GM12874 (cell line): Measurements from ENCODE around the gene SQSTM1.

ENCODE experiments used
- TF ChIP-seq, protein P1 (sequence below): IDR thresholded peaks from 2 replicates; pipeline ENCODE4 v1.5.1; 2011; ENCODE audit warnings: low read depth, mild to moderate bottlenecking, control low read depth, low read length, moderate library complexity; ENCODE audit not compliant: insufficient read depth

Gene SQSTM1

GRCh38 chr5:179822444-179822990 lies 1.8 kb downstream of the SQSTM1 start:
- TF ChIP-seq, protein P1, sequence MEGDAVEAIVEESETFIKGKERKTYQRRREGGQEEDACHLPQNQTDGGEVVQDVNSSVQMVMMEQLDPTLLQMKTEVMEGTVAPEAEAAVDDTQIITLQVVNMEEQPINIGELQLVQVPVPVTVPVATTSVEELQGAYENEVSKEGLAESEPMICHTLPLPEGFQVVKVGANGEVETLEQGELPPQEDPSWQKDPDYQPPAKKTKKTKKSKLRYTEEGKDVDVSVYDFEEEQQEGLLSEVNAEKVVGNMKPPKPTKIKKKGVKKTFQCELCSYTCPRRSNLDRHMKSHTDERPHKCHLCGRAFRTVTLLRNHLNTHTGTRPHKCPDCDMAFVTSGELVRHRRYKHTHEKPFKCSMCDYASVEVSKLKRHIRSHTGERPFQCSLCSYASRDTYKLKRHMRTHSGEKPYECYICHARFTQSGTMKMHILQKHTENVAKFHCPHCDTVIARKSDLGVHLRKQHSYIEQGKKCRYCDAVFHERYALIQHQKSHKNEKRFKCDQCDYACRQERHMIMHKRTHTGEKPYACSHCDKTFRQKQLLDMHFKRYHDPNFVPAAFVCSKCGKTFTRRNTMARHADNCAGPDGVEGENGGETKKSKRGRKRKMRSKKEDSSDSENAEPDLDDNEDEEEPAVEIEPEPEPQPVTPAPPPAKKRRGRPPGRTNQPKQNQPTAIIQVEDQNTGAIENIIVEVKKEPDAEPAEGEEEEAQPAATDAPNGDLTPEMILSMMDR: no peak

DNA sequence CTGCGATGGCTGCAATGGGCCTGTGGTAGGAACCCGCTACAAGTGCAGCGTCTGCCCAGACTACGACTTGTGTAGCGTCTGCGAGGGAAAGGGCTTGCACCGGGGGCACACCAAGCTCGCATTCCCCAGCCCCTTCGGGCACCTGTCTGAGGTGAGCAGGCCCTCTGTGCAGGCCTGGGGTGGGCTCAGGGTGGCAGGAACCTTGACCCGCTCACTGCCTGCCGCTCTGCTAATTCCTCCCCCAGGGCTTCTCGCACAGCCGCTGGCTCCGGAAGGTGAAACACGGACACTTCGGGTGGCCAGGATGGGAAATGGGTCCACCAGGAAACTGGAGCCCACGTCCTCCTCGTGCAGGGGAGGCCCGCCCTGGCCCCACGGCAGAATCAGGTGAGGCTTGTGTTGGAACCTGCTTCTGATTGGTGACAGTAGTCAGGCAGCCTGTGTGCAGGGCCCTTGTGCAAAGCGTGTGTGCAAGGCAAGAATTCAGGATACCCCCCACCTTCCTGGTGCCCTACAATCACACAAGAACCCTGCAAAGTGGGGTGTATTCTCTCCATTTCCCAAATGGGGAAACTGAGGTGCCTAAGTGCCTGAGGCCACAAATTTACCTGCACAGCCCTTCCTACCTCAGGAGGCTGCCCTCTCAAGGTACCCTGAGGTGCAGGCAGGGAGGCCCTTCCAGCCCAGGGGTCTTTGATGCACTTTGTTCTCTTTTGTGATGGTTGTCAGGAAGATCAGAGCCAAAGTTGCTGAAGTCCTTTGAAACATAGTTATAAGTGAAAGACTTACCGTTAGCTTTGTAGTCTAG lies 3.4 kb downstream of the SQSTM1 start:
- TF ChIP-seq, protein P1: no peak

- TF ChIP-seq, protein P1: no peak
These were observed 4.0 kb downstream of the SQSTM1 start for GRCh38 chr5:179824745-179825112.

- TF ChIP-seq, protein P1: no peak
These were observed 5.0 kb downstream of the SQSTM1 start for GRCh38 chr5:179825655-179826182.

GRCh38 chr5:179827680-179828079 lies 7.0 kb downstream of the SQSTM1 start:
- TF ChIP-seq, protein P1: no peak

DNA sequence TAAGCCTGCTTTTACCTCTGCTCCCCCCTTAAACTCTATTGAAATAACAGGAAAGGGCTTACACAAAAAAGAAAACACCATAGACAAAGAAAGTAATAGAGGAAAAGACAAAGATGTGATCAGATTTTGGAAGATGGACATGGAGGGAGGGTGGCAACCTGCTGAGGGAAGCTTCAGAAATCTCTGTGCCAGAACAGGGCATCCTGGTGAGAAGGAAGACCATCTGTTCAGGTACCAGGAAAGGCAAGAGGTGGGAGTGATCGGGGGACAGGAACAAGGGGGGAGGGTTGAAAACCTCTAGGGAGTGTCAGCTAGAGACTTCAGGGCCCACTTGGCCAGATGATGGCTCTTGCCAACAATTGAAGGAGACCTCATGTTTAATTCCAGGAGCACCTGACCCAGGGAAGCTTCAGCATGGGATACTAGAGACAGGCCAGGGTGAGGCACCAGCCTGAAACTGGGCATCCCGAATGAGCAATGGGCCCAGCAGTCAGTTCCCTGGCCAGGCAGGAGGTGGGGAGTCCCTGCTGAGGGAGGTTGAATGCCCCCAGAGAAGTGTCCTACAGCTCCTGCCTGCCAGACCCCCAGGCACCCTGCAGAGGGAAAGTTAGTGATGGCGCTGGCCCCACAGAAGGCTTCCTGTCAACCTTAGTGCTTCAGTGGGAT lies 8.2 kb downstream of the SQSTM1 start:
- TF ChIP-seq, protein P1: no peak

DNA sequence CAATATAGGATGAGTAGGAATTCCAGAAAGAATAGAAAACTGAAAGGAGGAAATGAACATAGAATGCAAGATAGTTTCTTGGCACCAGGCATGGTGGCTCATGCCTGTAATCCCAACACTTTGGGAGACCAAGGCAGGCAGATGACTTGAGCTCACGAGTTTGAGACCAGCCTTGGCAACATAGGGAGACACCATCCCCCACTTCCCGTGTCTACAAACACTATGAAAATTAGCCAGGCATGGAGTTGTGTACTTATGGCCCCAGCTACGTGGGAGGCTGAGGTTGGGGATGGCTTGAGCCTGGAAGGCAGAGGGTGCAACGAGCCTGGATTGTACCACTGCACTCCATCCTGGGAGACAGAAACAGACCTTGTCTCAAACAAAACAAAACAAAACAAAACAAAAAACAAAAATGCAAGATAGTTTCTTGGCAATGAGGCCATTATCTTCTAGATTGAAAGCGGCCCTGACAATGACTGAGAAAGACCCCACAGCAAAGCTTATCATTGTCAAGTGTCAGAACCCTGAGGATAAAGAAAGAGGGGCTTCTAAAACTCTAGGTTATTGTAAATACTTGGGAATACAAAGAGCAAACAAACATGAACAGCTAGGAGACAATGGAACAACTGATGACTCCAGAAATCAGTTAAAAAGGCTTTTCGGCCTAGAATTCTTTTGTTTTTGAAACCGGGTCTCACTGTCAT lies 9.2 kb downstream of the SQSTM1 start:
- TF ChIP-seq, protein P1: no peak
